SU-DHL-6 (cell line): ENCODE results near the gene SYTL2.

Source experiments
- EZH2phosphoT487 ChIP-seq: fragments of 200-600 bp; sonication (generic), shearing (Covaris generic); conservative IDR thresholded peaks from 2 replicates; pipeline ENCODE4 v1.6.1; 2018; ENCODE audit warnings: mild to moderate bottlenecking, antibody characterized with exemption, low read length, moderate library complexity, mixed read lengths
- TF ChIP-seq, protein P1 (sequence below): fragments of 200-600 bp; sonication (generic); IDR thresholded peaks from one replicate; pipeline ENCODE4 v1.5.1; 2017; ENCODE audit warnings: antibody characterized with exemption, mild to moderate bottlenecking, low read length, moderate library complexity; ENCODE audit not compliant: insufficient read depth, poor library complexity, severe bottlenecking

DNA sequence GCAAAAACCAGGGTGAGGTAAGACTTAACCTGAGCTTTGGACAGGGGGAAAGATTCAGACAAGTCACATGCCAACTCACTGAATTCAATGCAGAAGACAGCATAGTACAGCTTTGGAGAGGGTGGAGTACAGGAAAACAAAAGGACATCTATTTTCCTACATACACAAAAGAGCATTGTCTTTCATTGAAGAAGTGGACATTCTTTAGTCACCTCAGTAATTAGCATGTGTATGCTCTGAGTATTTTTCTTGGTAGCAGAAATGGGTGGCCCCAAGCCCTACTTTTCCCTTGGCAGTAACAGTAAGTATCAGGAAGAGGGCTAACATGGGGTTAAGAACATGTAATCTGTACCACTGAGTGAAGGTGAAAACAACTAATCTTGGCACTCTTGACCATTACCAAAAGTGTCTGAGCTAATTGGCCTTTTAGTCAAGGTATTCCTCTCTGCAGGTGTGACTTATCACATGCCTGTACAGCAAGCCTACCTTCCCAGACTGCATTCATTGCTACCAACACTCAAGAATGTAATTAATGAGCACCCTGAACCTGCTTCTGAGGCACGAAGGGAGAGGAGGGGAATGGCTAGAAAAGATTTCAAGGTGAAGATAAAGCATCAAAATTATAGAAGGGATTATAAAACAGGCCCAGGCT is 33.9 kb downstream of the SYTL2 start:
- TF ChIP-seq, protein P1, sequence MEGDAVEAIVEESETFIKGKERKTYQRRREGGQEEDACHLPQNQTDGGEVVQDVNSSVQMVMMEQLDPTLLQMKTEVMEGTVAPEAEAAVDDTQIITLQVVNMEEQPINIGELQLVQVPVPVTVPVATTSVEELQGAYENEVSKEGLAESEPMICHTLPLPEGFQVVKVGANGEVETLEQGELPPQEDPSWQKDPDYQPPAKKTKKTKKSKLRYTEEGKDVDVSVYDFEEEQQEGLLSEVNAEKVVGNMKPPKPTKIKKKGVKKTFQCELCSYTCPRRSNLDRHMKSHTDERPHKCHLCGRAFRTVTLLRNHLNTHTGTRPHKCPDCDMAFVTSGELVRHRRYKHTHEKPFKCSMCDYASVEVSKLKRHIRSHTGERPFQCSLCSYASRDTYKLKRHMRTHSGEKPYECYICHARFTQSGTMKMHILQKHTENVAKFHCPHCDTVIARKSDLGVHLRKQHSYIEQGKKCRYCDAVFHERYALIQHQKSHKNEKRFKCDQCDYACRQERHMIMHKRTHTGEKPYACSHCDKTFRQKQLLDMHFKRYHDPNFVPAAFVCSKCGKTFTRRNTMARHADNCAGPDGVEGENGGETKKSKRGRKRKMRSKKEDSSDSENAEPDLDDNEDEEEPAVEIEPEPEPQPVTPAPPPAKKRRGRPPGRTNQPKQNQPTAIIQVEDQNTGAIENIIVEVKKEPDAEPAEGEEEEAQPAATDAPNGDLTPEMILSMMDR, result no peak
- TF ChIP-seq EZH2phosphoT487, result no peak
